Measurements from ENCODE around the gene CFAP74. TPM values are rescaled to one million over a fixed set of nuclear protein-coding genes. Genes with fewer than 3 reads are reported as not detected.

Gene CFAP74
- total and polyA plus RNA-seq, 2 of the 4 experiments (the other 2 are of a cell fraction): not detected

DNA sequence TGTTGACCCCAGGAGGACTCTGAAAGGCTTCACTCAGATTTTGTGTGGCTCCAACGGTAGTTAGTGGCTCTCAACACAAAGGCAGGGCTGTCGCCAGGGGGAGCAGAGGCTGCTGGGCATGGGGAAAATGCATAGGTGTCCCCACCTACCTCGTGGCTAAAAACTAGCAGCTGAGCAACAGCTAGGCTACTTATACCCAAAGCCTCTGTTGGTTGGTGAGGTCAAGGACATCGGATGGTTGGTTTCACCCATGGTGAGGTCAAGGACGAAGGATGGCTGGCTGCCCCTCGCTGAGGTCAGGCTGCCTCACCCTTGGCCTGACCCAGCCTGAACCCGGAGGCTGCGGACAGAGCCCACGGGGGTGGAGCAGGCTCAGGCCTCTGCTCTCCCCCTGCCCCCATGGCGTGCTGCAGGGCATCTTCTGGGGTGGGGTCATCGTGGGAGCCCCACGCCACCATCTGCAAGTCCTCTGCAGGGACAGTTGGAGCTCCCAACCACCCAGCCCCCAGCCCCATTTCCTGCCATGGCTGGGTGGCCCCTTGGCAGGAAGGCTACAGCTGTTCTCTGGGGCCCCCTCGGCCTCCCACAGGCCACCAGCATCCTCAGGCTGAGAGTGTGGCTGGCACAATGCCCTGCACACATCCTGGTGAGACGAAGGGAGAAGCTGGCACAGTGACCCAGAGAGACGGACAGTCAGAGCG, 104.2 kb downstream of the CFAP74 start:
- CTCF ChIA-PET: no interaction called here
- H3K4me3 ChIP-seq (ENCODE audit: insufficient read depth, low read depth, low read length): no peak overlapping the region
- no peak overlapping the region for H3K27ac ChIP-seq (ENCODE audit: insufficient read depth, low read length)
- H3K27me3 ChIP-seq (ENCODE audit: control insufficient read depth, insufficient read depth, low read length): peaks cover 2% of the 10 kb centered on the region; the same call in 1 of the 2 replicates
- H3K18ac ChIP-seq (ENCODE audit: low read depth, low read length): no peak overlapping the region
- no peak overlapping the region for H4K8ac ChIP-seq (ENCODE audit: low read depth in 2 of 2, low read length in 2 of 2)
- H2AK9ac ChIP-seq (replicated peaks; ENCODE audit: low read depth, low read length, poor library complexity): no peak overlapping the region
- no peak overlapping the region for H3K56ac ChIP-seq (ENCODE audit: extremely low read depth, insufficient read depth, low read length)
- TF ChIP-seq CEBPB (IDR thresholded peaks at IDR 0.05; ENCODE audit: low read depth, low read length): no peak
- no peak for TF ChIP-seq MAFK (IDR thresholded peaks at IDR 0.05; ENCODE audit: low read depth, low read length)
- TF ChIP-seq, protein P1, sequence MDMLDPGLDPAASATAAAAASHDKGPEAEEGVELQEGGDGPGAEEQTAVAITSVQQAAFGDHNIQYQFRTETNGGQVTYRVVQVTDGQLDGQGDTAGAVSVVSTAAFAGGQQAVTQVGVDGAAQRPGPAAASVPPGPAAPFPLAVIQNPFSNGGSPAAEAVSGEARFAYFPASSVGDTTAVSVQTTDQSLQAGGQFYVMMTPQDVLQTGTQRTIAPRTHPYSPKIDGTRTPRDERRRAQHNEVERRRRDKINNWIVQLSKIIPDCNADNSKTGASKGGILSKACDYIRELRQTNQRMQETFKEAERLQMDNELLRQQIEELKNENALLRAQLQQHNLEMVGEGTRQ (IDR thresholded peaks at IDR 0.05; ENCODE audit: low read depth, low read length): no peak
- TF ChIP-seq CHD1 (IDR thresholded peaks at IDR 0.05; ENCODE audit: low read depth, low read length): no peak
- no peak for TF ChIP-seq FOS (IDR thresholded peaks at IDR 0.05; ENCODE audit: low read depth, low read length)
- TF ChIP-seq RAD21 (IDR thresholded peaks at IDR 0.05; ENCODE audit: low read length): no peak
- no peak for TF ChIP-seq RCOR1 (IDR thresholded peaks at IDR 0.05; ENCODE audit: insufficient replicate concordance, low read length)
- no peak for TF ChIP-seq NFE2L2 (IDR thresholded peaks at IDR 0.05; ENCODE audit: low read depth, low read length)
- TF ChIP-seq RFX5 (IDR thresholded peaks at IDR 0.05; ENCODE audit: low read depth, low read length): no peak
- TF ChIP-seq ELK1 (IDR thresholded peaks at IDR 0.05; ENCODE audit: borderline replicate concordance, low read depth, low read length): no peak
- TF ChIP-seq SMC3 (IDR thresholded peaks at IDR 0.05; ENCODE audit: low read depth, low read length): no peak
- TF ChIP-seq BHLHE40 (IDR thresholded peaks at IDR 0.05; ENCODE audit: low read depth, low read length): no peak
- no peak for TF ChIP-seq POLR2A (IDR thresholded peaks at IDR 0.05; ENCODE audit: low read depth, low read length)
- TF ChIP-seq MXI1 (IDR thresholded peaks at IDR 0.05; ENCODE audit: borderline replicate concordance, low read depth, low read length): no peak
- TF ChIP-seq, protein P2, sequence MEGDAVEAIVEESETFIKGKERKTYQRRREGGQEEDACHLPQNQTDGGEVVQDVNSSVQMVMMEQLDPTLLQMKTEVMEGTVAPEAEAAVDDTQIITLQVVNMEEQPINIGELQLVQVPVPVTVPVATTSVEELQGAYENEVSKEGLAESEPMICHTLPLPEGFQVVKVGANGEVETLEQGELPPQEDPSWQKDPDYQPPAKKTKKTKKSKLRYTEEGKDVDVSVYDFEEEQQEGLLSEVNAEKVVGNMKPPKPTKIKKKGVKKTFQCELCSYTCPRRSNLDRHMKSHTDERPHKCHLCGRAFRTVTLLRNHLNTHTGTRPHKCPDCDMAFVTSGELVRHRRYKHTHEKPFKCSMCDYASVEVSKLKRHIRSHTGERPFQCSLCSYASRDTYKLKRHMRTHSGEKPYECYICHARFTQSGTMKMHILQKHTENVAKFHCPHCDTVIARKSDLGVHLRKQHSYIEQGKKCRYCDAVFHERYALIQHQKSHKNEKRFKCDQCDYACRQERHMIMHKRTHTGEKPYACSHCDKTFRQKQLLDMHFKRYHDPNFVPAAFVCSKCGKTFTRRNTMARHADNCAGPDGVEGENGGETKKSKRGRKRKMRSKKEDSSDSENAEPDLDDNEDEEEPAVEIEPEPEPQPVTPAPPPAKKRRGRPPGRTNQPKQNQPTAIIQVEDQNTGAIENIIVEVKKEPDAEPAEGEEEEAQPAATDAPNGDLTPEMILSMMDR (conservative IDR thresholded peaks at IDR 0.05; ENCODE audit: low read depth, low read length): no peak
- H4K20me1 ChIP-seq (ENCODE audit: insufficient read depth, low read length): no peaks in the 10 kb centered on the region
- no peaks in the 10 kb centered on the region for H3K36me3 ChIP-seq (ENCODE audit: control insufficient read depth, insufficient read depth, low read length)
- BruUV-seq (replicated peaks): no TSS peak
- in situ Hi-C loops (cut with MboI; ENCODE audit: low sequenced_read_pairs) (no loop called here), intact Hi-C loops (cut with micrococcal nuclease) (no loop called here), dilution Hi-C loops (cut with HindIII; ENCODE audit: low sequenced_read_pairs, unreplicated experiment) (no loop called here)
- H3K79me1 ChIP-seq (ENCODE audit: low read depth in 1 of 2, low read length in 2 of 2): no peaks in the 10 kb centered on the region
- no peak overlapping the region for H4K5ac ChIP-seq (ENCODE audit: low read depth, low read length)
- no peak overlapping the region for H4K91ac ChIP-seq (ENCODE audit: insufficient read depth, low read depth, low read length)
- H2BK5ac ChIP-seq (ENCODE audit: low read depth, low read length, poor library complexity, severe bottlenecking): no peak overlapping the region
- H3K4ac ChIP-seq (ENCODE audit: low read depth, low read length): no peak overlapping the region
- H2BK20ac ChIP-seq (ENCODE audit: low read depth, low read length): no peak overlapping the region
- H2BK15ac ChIP-seq (ENCODE audit: low read depth, low read length): no peak overlapping the region
- DNase-seq (no peak), ATAC-seq (ENCODE audit: low read depth) (no peak)
- H3K4me1 ChIP-seq (ENCODE audit: control insufficient read depth, insufficient read depth, low read length): no peaks in the 10 kb centered on the region
- H2AK5ac ChIP-seq (ENCODE audit: low read depth, low read length): no peak overlapping the region
- no peak overlapping the region for H2BK120ac ChIP-seq (ENCODE audit: low read depth, low read length)
- no peak overlapping the region for H3K23ac ChIP-seq (ENCODE audit: low read depth, low read length)
- no peak overlapping the region for H3K9ac ChIP-seq (ENCODE audit: low read depth, low read length)
- H3K9me3 ChIP-seq (ENCODE audit: control insufficient read depth, insufficient read depth, low read length): peaks cover 3% of the 10 kb centered on the region; the same call in 1 of the 2 replicates
- H2AFZ ChIP-seq (replicated peaks; ENCODE audit: low read length, poor library complexity): no peak overlapping the region
- H3K14ac ChIP-seq (replicated peaks; ENCODE audit: low read depth, low read length): no peak overlapping the region
- 54% methylated on average over 2 of the region's 16 CpGs; no CpG with 5 or more reads in 1 of the 2 experiments for WGBS, 2 experiments (ENCODE audit: extremely low coverage in 2 of 2, insufficient read length in 1 of 2)
- H3K4me2 ChIP-seq (ENCODE audit: low read depth, low read length): no peak overlapping the region
- POLR2A ChIA-PET (ENCODE audit: unreplicated experiment): no interaction called here
- peaks cover 2% of the 10 kb centered on the region for H3K9me1 ChIP-seq (ENCODE audit: insufficient read depth, low read length)
